GM12892 (cell line): ENCODE measurements around the gene SKA1.

Source experiments
- POLR2A ChIP-seq: IDR thresholded peaks from 2 replicates; pipeline ENCODE4 v1.6.1; 2011; ENCODE audit warnings: low read depth, low read length, control low read depth
- POLR2AphosphoS5 ChIP-seq: IDR thresholded peaks from 2 replicates; pipeline ENCODE4 v1.6.1; 2011; ENCODE audit warnings: low read depth, low read length, control low read depth

DNA sequence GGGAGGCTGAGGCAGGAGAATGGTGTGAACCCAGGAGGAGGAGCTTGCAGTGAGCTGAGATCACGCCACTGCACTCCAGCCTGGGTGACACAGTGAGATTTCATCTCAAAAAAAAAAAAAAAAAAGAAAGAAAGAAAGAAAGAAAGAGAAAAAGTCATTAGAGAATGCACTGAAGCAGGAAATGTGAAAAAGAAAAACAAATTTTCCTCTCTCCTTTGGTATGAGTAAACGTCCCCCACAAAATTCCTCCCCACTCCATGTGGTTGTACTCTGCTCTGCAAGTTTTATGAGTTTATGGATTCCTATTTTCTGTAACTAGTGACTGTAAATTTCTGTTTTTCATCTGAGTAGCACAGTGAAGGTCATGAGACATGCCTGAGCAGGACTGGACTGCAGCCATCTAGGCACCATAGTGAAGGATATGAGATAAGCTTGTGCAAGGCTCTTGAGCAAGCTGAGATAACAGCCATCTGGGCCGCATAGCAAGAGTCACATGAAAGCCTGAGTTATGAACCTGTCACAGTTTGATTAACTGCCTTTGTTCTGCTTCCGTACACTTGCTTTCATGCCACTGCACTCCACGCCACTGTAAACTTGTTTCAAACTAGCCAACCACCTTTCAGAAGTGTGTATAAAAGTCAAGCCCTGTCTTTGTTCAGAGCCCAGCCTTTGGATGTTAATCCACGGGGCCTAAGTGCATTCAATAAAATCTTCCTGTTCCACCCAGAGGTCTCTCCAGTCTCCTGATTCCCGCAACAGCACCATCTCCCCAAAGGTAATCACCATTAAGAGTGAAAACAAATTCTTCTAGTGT, 50.2 kb downstream of the SKA1 start:
- TF ChIP-seq POLR2AphosphoS5 (no peak), POLR2A (no peak)
